Breast epithelium (tissue), 3 donors: ENCODE results near the gene CLSTN2.

Source experiments
- CTCF ChIP-seq, 3 donors: fragments of 450-650 bp; IDR thresholded peaks; one replicate each; pipeline ENCODE4 v1.5.1; 2016 to 2017; ENCODE audit warnings: antibody characterized with exemption in 3 of 3, mild to moderate bottlenecking in 3 of 3, moderate library complexity in 3 of 3
- POLR2A ChIP-seq: fragments of 450-650 bp; IDR thresholded peaks from one replicate; pipeline ENCODE4 v1.6.1; 2016; ENCODE audit warnings: antibody characterized with exemption, mild to moderate bottlenecking, moderate library complexity
- POLR2AphosphoS5 ChIP-seq, 3 donors: sonication (generic); formaldehyde crosslinking; IDR thresholded peaks; one replicate each; pipeline ENCODE4 v1.6.1; 2017; ENCODE audit warnings: antibody characterized with exemption in 3 of 3

- TF ChIP-seq POLR2A, result no peak
- TF ChIP-seq CTCF (IDR thresholded peaks at IDR 0.05), result no peak
- TF ChIP-seq POLR2AphosphoS5 (IDR thresholded peaks at IDR 0.05), result no peak
Measured at GRCh38 chr3:140443073-140443472, 508.1 kb downstream of the CLSTN2 start.
